ENCODE data around the gene TSC22D4. TPM values are rescaled to one million over a fixed set of nuclear protein-coding genes. Genes with fewer than 3 reads are reported as not detected.

TSC22D4 gene
- polyA plus RNA-seq, 1 donor from 2014 or later, result 2.1 TPM

DNA sequence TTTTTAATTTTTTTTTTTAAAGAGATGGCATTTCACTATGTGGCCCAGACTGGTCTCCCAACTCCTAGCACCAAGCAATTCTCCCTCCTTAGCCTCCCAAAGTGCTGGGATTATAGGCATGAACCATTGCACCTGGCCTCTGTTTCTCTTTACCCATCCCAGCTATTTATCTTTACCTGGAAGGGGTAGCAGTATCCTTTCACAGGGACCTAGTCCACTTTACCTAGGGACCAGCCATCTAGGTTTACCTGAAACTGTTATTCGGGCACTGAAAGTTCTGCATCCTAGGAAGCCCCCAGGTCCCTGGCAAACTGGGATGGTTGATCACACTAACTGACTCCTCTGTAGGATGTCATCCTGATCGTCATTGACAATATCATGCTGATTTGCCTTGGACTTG, 38.3 kb upstream of the TSC22D4 start:
- Histone ChIP-seq H3K36me3 (ENCODE audit: insufficient read depth, low read length) (no peaks in the 10 kb centered on the region), H4K20me1 (ENCODE audit: insufficient read depth) (no peaks in the 10 kb centered on the region), H3K4me2 (ENCODE audit: low read length) (no peak overlapping the region), H3K9me3 (ENCODE audit: low read length) (no peaks in the 10 kb centered on the region), H3F3A (ENCODE audit: insufficient read depth, low read length, poor library complexity, severe bottlenecking) (no peaks in the 10 kb centered on the region), H3K27ac (ENCODE audit: low read length) (no peak overlapping the region), H3K9ac (ENCODE audit: low read length) (no peak overlapping the region), H3K4me3 (ENCODE audit: low read length) (no peak overlapping the region), H2AFZ (ENCODE audit: low read depth, low read length) (no peak overlapping the region), H3K79me2 (replicated peaks; ENCODE audit: insufficient read depth, low read length) (no peaks in the 10 kb centered on the region), H3K9me2 (ENCODE audit: insufficient read depth, low read length) (no peaks in the 10 kb centered on the region), H3K27me3 (ENCODE audit: insufficient read depth, low read depth, low read length) (no peaks in the 10 kb centered on the region)
- no peak for TF ChIP-seq POLR2AphosphoS5 (IDR thresholded peaks at IDR 0.05)
- no peak for TF ChIP-seq SMC3 (conservative IDR thresholded peaks at IDR 0.05; ENCODE audit: poor library complexity)
- TF ChIP-seq, protein P1, sequence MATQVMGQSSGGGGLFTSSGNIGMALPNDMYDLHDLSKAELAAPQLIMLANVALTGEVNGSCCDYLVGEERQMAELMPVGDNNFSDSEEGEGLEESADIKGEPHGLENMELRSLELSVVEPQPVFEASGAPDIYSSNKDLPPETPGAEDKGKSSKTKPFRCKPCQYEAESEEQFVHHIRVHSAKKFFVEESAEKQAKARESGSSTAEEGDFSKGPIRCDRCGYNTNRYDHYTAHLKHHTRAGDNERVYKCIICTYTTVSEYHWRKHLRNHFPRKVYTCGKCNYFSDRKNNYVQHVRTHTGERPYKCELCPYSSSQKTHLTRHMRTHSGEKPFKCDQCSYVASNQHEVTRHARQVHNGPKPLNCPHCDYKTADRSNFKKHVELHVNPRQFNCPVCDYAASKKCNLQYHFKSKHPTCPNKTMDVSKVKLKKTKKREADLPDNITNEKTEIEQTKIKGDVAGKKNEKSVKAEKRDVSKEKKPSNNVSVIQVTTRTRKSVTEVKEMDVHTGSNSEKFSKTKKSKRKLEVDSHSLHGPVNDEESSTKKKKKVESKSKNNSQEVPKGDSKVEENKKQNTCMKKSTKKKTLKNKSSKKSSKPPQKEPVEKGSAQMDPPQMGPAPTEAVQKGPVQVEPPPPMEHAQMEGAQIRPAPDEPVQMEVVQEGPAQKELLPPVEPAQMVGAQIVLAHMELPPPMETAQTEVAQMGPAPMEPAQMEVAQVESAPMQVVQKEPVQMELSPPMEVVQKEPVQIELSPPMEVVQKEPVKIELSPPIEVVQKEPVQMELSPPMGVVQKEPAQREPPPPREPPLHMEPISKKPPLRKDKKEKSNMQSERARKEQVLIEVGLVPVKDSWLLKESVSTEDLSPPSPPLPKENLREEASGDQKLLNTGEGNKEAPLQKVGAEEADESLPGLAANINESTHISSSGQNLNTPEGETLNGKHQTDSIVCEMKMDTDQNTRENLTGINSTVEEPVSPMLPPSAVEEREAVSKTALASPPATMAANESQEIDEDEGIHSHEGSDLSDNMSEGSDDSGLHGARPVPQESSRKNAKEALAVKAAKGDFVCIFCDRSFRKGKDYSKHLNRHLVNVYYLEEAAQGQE (IDR thresholded peaks at IDR 0.05; ENCODE audit: borderline replicate concordance), result no peak
- TF ChIP-seq RAD21 (conservative IDR thresholded peaks at IDR 0.05), result no peak
- TF ChIP-seq MXI1 (conservative IDR thresholded peaks at IDR 0.05; ENCODE audit: poor library complexity, severe bottlenecking), result no peak
- no peak for TF ChIP-seq EZH2 (IDR thresholded peaks at IDR 0.05; ENCODE audit: borderline replicate concordance, insufficient read depth, low read length, poor library complexity, severe bottlenecking)
- TF ChIP-seq, protein P2, sequence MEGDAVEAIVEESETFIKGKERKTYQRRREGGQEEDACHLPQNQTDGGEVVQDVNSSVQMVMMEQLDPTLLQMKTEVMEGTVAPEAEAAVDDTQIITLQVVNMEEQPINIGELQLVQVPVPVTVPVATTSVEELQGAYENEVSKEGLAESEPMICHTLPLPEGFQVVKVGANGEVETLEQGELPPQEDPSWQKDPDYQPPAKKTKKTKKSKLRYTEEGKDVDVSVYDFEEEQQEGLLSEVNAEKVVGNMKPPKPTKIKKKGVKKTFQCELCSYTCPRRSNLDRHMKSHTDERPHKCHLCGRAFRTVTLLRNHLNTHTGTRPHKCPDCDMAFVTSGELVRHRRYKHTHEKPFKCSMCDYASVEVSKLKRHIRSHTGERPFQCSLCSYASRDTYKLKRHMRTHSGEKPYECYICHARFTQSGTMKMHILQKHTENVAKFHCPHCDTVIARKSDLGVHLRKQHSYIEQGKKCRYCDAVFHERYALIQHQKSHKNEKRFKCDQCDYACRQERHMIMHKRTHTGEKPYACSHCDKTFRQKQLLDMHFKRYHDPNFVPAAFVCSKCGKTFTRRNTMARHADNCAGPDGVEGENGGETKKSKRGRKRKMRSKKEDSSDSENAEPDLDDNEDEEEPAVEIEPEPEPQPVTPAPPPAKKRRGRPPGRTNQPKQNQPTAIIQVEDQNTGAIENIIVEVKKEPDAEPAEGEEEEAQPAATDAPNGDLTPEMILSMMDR (IDR thresholded peaks at IDR 0.05; ENCODE audit: poor library complexity, severe bottlenecking), result no peak
- no peak for TF ChIP-seq TAF1 (IDR thresholded peaks at IDR 0.05; ENCODE audit: low read depth)
- no peak for TF ChIP-seq EP300 (conservative IDR thresholded peaks at IDR 0.05; ENCODE audit: poor library complexity, severe bottlenecking)

DNA sequence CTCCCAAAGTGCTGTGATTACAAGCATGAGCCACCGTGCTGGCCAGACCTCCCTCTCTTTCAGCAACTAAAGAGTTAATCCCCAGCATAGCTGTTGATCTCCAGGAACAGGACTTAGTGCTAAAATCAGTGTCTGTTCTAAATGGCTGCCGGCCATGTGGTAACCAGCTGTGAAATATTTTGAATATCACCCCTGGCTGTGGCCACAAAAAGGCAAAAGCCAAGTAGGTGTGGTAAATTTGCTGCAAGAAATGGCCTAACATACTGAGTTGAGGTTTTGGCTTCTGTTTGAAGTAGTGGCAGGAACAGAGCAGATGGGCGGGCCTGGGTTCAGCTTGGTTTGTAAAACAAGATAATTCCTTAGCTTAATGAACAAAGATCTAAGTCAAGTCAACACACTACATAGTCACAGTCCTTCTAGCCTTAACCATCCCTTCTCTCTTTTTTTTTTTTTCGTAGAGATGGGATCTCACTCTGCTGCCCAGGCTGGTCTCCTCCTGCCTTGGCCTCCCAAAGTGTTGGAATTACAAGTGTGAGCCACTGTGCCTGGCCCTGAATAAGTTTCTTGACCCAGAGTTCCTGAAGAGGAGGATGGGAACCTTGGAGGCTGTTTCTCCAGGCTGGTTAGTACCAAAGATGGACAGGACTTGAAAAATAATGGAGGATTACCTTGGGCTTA, 37.3 kb upstream of the TSC22D4 start:
- H3K27me3 ChIP-seq (ENCODE audit: insufficient read depth, low read depth, low read length), result no peaks in the 10 kb centered on the region
- H3K9me2 ChIP-seq (ENCODE audit: insufficient read depth, low read length), result no peaks in the 10 kb centered on the region
- H3K4me3 ChIP-seq (ENCODE audit: low read length), result no peak overlapping the region
- H3K36me3 ChIP-seq (ENCODE audit: insufficient read depth, low read length), result no peaks in the 10 kb centered on the region
- no peaks in the 10 kb centered on the region for H4K20me1 ChIP-seq (ENCODE audit: insufficient read depth)
- H3K4me2 ChIP-seq (ENCODE audit: low read length), result no peak overlapping the region
- no peak overlapping the region for H3K9ac ChIP-seq (ENCODE audit: low read length)
- no peaks in the 10 kb centered on the region for H3K9me3 ChIP-seq (ENCODE audit: low read length)
- TF ChIP-seq EP300 (conservative IDR thresholded peaks at IDR 0.05; ENCODE audit: poor library complexity, severe bottlenecking), result no peak
- TF ChIP-seq, protein P1 (IDR thresholded peaks at IDR 0.05; ENCODE audit: borderline replicate concordance), result no peak
- no peak for TF ChIP-seq RAD21 (conservative IDR thresholded peaks at IDR 0.05)
- TF ChIP-seq SMC3 (conservative IDR thresholded peaks at IDR 0.05; ENCODE audit: poor library complexity), result no peak
- TF ChIP-seq TAF1 (IDR thresholded peaks at IDR 0.05; ENCODE audit: low read depth), result no peak
- no peak for TF ChIP-seq POLR2AphosphoS5 (IDR thresholded peaks at IDR 0.05)
- TF ChIP-seq MXI1 (conservative IDR thresholded peaks at IDR 0.05; ENCODE audit: poor library complexity, severe bottlenecking), result no peak
- no peaks in the 10 kb centered on the region for H3K79me2 ChIP-seq (replicated peaks; ENCODE audit: insufficient read depth, low read length)
- H3F3A ChIP-seq (ENCODE audit: insufficient read depth, low read length, poor library complexity, severe bottlenecking), result no peaks in the 10 kb centered on the region
- no peak overlapping the region for H3K27ac ChIP-seq (ENCODE audit: low read length)
- no peak overlapping the region for H2AFZ ChIP-seq (ENCODE audit: low read depth, low read length)
